B cell (primary cell): ENCODE results near the gene TMEM139. TPM values are rescaled to one million over a fixed set of nuclear protein-coding genes. Genes with fewer than 3 reads are reported as not detected.

ENCODE experiments used
- ATAC-seq: fragments of 200-7000 bp; cut with Tn5 transposase; one replicate; pipeline ENCODE4 v1.10.0; 2021; ENCODE audit warnings: low read depth, mild to moderate bottlenecking, moderate number of reproducible peaks, moderate library complexity
- CTCF ChIA-PET: fragments of 350-600 bp; sonication (Branson Sonifier 250); formaldehyde crosslinking; loops from one replicate; lab custom pipeline; 2021; ENCODE audit warnings: antibody characterized with exemption, inconsistent platforms; lab: Charles Lee
- POLR2A ChIA-PET: fragments of 350-600 bp; sonication (Branson Sonifier 250); formaldehyde crosslinking; loops from one replicate; lab custom pipeline; 2021; ENCODE audit warnings: antibody characterized with exemption; lab: Charles Lee
- DNase-seq: peaks from one replicate; pipeline ENCODE4 v3.0.0; 2013
- H2AFZ ChIP-seq: 2 replicates; pipeline ENCODE4 v1.6.1; 2012; ENCODE audit warnings: mild to moderate bottlenecking, low read depth, low read length; ENCODE audit not compliant: insufficient read depth, poor library complexity, severe bottlenecking
- H3K27ac ChIP-seq, 2 donors: 1 replicate in 1 of 2; 2 replicates in 1 of 2; pipeline ENCODE4 v1.5.1; 2012 to 2013; ENCODE audit warnings: low read length in 2 of 2, mild to moderate bottlenecking in 2 of 2, moderate library complexity in 1 of 2
- H3K27me3 ChIP-seq, 4 experiments: fragments of 200-600 bp in 1 of 4; sonication (generic) in 1 of 4; replicated peaks in 1 of 4; 1 replicate in 2 of 4; 2 replicates in 2 of 4; pipeline versions ENCODE4 v1.6.1 to v1.7.0; 2013 to 2016; ENCODE audit warnings: low read length in 3 of 4, mild to moderate bottlenecking in 2 of 4, mixed read lengths in 1 of 4, moderate library complexity in 1 of 4; ENCODE audit not compliant: insufficient read depth in 4 of 4, control insufficient read depth in 3 of 4; ENCODE audit errors: control extremely low read depth in 1 of 4
- H3K36me3 ChIP-seq, 2 experiments: replicated peaks in 1 of 2; 1 replicate in 1 of 2; 2 replicates in 1 of 2; pipeline versions ENCODE4 v1.6.1 to v1.7.1; 2013; ENCODE audit warnings: low read length in 1 of 2; ENCODE audit not compliant: insufficient read depth in 2 of 2, control insufficient read depth in 1 of 2; ENCODE audit errors: control extremely low read depth in 1 of 2, extremely low read depth in 1 of 2
- H3K4me1 ChIP-seq, 2 donors: fragments of 200-600 bp in 1 of 2; sonication (generic) in 1 of 2; 1 replicate in 1 of 2; 2 replicates in 1 of 2; pipeline versions ENCODE4 v1.5.1 to v1.6.1; 2013 to 2017; ENCODE audit warnings: low read length in 2 of 2; ENCODE audit not compliant: control insufficient read depth in 2 of 2, insufficient read depth in 2 of 2
- H3K4me2 ChIP-seq: replicated peaks from 2 replicates; pipeline ENCODE3; 2012; ENCODE audit warnings: mild to moderate bottlenecking, low read depth, low read length; ENCODE audit not compliant: poor library complexity, severe bottlenecking
- H3K4me3 ChIP-seq, 5 experiments: fragments of 200-600 bp in 1 of 5; sonication (generic) in 1 of 5; 1 replicate in 3 of 5; 2 replicates in 2 of 5; pipeline versions ENCODE4 v1.5.1 to v1.7.0; 2011 to 2016; ENCODE audit warnings: low read length in 4 of 5, mild to moderate bottlenecking in 4 of 5, low read depth in 2 of 5, control low read depth in 1 of 5, moderate library complexity in 1 of 5; ENCODE audit not compliant: insufficient read depth in 1 of 5; ENCODE audit errors: control extremely low read depth in 1 of 5, extremely low read depth in 1 of 5
- H3K79me2 ChIP-seq: fragments of 200-600 bp; sonication (generic); one replicate; pipeline ENCODE4 v1.6.0; 2016; ENCODE audit warnings: low read length; ENCODE audit not compliant: control insufficient read depth, insufficient read depth
- H3K9ac ChIP-seq: fragments of 200-600 bp; sonication (generic); 2 replicates; pipeline ENCODE4 v1.6.1; 2017; ENCODE audit warnings: mild to moderate bottlenecking, low read length, moderate library complexity
- H3K9me3 ChIP-seq, 3 donors: one replicate each; pipeline versions ENCODE4 v1.6.1 to v1.7.1; 2013; ENCODE audit warnings: low read length in 2 of 3; ENCODE audit not compliant: control insufficient read depth in 2 of 3, insufficient read depth in 1 of 3; ENCODE audit errors: control extremely low read depth in 1 of 3
- H4K20me1 ChIP-seq: 2 replicates; pipeline ENCODE4 v1.6.0; 2012; ENCODE audit warnings: mild to moderate bottlenecking, low read length; ENCODE audit not compliant: insufficient read depth, control insufficient read depth, poor library complexity, severe bottlenecking
- H3K27ac Mint-ChIP-seq: one replicate; pipeline ENCODE4 v1.8.0; 2021; ENCODE audit warnings: mixed read lengths
- H3K27me3 Mint-ChIP-seq: one replicate; pipeline ENCODE4 v1.8.0; 2021; ENCODE audit warnings: mixed read lengths
- H3K4me1 Mint-ChIP-seq: one replicate; pipeline ENCODE4 v1.8.0; 2021; ENCODE audit warnings: mixed read lengths
- H3K4me3 Mint-ChIP-seq: one replicate; pipeline ENCODE4 v1.8.0; 2021; ENCODE audit warnings: mixed read lengths
- H3K9me3 Mint-ChIP-seq: one replicate; pipeline ENCODE4 v1.8.0; 2022; ENCODE audit warnings: mixed read lengths; ENCODE audit not compliant: insufficient read depth
- CTCF ChIP-seq: fragments of 200-600 bp; IDR thresholded peaks from one replicate; pipeline ENCODE4 v1.8.0; 2022; ENCODE audit warnings: antibody characterized with exemption, mild to moderate bottlenecking
- EZH2 ChIP-seq: IDR thresholded peaks from 2 replicates; pipeline ENCODE4 v1.6.1; 2012; ENCODE audit warnings: borderline replicate concordance, low read depth, mild to moderate bottlenecking, moderate library complexity, low read length; ENCODE audit not compliant: insufficient read depth, poor library complexity, severe bottlenecking
- WGBS: methylation state at CpG from one replicate; pipeline ENCODE4 v1.1.5; 2013; ENCODE audit warnings: missing lambda C conversion rate; ENCODE audit not compliant: insufficient coverage; 5-methylcytosine and 5-hydroxymethylcytosine counted together
- intact Hi-C: fragments of 100-400 bp; cut with micrococcal nuclease; formaldehyde crosslinking; loops from one replicate; pipeline ENCODE4 v1.10.0; 2022
- polyA plus RNA-seq: library from polyadenylated mRNA; depleted of rRNA; stranded (reverse); fragments of >200 nt; gene quantifications from 2 replicates; pipeline ENCODE4 v1.2.3, GENCODE V29; 2012
- total RNA-seq, 2 donors: library from RNA; stranded (reverse); fragments of 120-200 nt in 1 of 2; gene quantifications; 1 replicate in 1 of 2; 2 replicates in 1 of 2; pipeline versions ENCODE4 v1.2.3 to v1.2.4, GENCODE V29; 2013 to 2022

TMEM139 gene
- total and polyA plus RNA-seq, 2 donors (not counting 1 experiment from before 2014, with no cell fraction given) = 0.12 TPM; not detected in 1

- Mint-ChIP-seq H3K4me1 (peaks cover under 1% of the 10 kb centered on the region), H3K4me3 (no peak overlapping the region), H3K27ac (no peak overlapping the region), H3K9me3 (peaks cover 13% of the 10 kb centered on the region), H3K27me3 (peaks cover 30% of the 10 kb centered on the region)
- Histone ChIP-seq H3K36me3 (no peaks in the 10 kb centered on the region), H3K27me3 (peaks cover 0 to 4% (median 0%) of the 10 kb centered on the region in 4 experiments), H2AFZ (no peak overlapping the region), H3K27ac (no peak overlapping the region), H3K9me3 (peaks cover 5 to 18% (median 8%) of the 10 kb centered on the region in 3 donors), H3K79me2 (no peaks in the 10 kb centered on the region), H3K4me2 (no peak overlapping the region), H3K9ac (no peak overlapping the region), H4K20me1 (no peaks in the 10 kb centered on the region), H3K4me3 (no peak overlapping the region), H3K4me1 (peaks cover 0 to under 1% of the 10 kb centered on the region in 2 donors)
- ATAC-seq = no peak
- ChIA-PET CTCF (interaction anchor here (2.6 kb wide), 1 partner anchor 181 kb away, joined by 9 read pairs; no protein-coding TSS in a partner anchor), POLR2A (no interaction called here)
- intact Hi-C loops = no loop called here
- DNase-seq = no peak
- WGBS = no CpG with 5 or more reads among the region's 1 CpG
- TF ChIP-seq CTCF (no peak), EZH2 (no peak)
These were observed 49.2 kb upstream of the TMEM139 start for GRCh38 chr7:143235561-143235960.

GRCh38 chr7:143236408-143236990, 48.3 kb upstream of the TMEM139 start:
- TF ChIP-seq EZH2 (no peak), CTCF (no peak)
- Histone ChIP-seq H3K9ac (no peak overlapping the region), H3K79me2 (no peaks in the 10 kb centered on the region), H4K20me1 (no peaks in the 10 kb centered on the region), H3K9me3 (peaks cover 5 to 18% (median 8%) of the 10 kb centered on the region in 3 donors), H3K27ac (no peak overlapping the region), H3K4me3 (no peak overlapping the region), H3K36me3 (no peaks in the 10 kb centered on the region), H3K27me3 (peaks cover 0 to 4% (median 2%) of the 10 kb centered on the region in 4 experiments), H2AFZ (no peak overlapping the region), H3K4me2 (no peak overlapping the region), H3K4me1 (peaks cover 4% of the 10 kb centered on the region in 2 donors)
- intact Hi-C loops = no loop called here
- no peak overlapping the region for H3K27ac Mint-ChIP-seq
- ChIA-PET POLR2A (no interaction called here), CTCF (no interaction called here)
- H3K4me3 Mint-ChIP-seq = no peak overlapping the region
- ATAC-seq = no peak
- no peak for DNase-seq
- H3K27me3 Mint-ChIP-seq = peaks cover 33% of the 10 kb centered on the region
- H3K9me3 Mint-ChIP-seq = peaks cover 13% of the 10 kb centered on the region
- no CpG with 5 or more reads among the region's 3 CpGs for WGBS
- H3K4me1 Mint-ChIP-seq = peaks cover 5% of the 10 kb centered on the region
